HG03520 (cell line): Measurements from ENCODE around the gene MAPT.

Experiments used
- ATAC-seq: cut with Tn5 transposase; IDR thresholded peaks from one replicate; pipeline ENCODE4 v1.9.1; 2021; ENCODE audit warnings: mild to moderate bottlenecking, moderate library complexity; ENCODE audit not compliant: unreplicated experiment

Gene MAPT

DNA sequence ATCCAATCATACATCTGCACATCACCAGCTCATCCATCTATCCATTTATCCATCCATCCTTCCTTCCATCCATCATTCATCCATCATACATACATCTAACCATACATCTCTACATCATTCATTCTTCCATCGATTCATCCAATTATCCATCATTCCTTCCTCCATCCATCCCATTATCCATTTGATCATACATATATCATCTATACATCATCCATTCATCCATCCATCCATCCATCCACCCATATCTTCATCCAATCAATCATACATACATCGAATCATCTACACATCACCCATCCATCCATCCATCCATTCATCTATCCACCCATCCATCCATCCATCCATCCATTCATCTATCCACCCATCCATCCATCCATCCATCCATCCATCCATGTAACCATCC lies 75.4 kb downstream of the MAPT start:
- no peak for ATAC-seq

DNA sequence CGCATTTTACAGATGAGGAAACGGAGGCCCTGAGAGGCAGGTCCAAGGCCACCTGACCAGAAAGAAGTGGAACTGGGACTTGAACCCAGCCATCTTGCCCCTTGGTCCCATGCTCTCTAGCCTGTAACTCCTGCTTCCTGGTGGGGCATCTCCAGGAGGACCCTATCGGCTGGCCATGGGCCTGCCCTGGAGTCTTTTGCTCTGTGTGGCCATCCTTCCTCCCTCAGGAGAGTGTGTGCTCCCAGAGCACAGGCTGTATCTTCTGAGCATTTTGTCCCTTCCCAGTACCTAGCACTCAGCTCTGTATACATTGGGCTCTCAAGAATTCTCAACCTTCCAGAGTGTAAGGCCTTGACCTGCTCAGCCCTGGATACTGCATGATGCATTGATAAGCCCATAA lies 76.3 kb downstream of the MAPT start:
- ATAC-seq = no peak

GRCh38 chr17:45971698-45972141 lies 77.4 kb downstream of the MAPT start:
- ATAC-seq = no peak

DNA sequence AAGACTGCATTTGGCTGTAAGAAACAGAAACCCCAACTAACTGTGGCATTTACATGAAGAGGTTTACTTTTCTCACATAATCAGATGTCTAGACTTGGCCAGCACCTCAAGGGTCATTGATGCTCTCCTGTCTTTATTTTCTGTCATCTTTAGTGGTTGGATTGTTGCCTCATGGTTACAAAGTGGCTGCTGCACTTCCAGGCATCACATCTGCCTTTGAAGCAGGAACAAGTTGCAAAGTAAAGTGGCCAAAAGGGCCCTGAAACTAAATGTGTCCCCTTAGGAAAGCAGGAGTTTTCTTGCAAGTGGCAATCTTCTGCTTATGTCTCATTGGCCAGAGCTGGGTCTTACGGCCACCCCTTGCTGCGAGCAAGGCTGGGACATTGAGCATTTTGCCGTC lies 78.2 kb downstream of the MAPT start:
- no peak for ATAC-seq

DNA sequence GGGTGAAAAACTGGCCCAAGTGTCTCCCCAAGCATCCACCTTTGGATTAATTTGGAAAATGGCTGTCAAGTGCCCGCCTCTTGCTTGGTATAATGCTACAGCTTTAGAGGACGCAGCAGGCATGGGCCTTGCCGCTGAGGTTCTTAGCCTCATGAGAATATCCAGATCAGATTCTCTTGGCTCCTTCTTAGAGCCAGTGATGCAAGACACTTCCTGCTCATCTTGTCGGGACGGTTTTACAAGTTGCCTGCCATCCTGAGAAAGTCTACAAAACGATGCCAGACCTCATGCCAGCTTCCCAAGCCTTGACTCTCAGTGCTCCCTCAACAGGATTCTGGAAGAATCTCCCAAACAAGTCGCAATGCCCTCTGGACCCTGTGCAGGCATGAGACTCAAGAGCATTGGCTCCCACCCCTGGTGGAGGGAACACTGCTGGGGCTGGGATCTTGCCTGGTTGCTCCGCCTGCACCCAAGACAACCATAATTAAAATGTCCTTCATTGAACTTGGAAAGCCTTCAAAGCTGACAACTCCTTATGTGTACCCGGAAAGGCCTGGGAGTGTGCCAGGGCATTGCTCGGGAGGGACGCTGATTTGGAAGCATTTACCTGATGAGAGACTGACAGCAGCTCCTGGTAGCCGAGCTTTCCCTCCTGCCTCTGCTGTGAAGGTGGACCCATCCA lies 78.9 kb downstream of the MAPT start:
- no peak for ATAC-seq

- no peak for ATAC-seq
Observed at GRCh38 chr17:45973946-45974859, 79.8 kb downstream of the MAPT start.

DNA sequence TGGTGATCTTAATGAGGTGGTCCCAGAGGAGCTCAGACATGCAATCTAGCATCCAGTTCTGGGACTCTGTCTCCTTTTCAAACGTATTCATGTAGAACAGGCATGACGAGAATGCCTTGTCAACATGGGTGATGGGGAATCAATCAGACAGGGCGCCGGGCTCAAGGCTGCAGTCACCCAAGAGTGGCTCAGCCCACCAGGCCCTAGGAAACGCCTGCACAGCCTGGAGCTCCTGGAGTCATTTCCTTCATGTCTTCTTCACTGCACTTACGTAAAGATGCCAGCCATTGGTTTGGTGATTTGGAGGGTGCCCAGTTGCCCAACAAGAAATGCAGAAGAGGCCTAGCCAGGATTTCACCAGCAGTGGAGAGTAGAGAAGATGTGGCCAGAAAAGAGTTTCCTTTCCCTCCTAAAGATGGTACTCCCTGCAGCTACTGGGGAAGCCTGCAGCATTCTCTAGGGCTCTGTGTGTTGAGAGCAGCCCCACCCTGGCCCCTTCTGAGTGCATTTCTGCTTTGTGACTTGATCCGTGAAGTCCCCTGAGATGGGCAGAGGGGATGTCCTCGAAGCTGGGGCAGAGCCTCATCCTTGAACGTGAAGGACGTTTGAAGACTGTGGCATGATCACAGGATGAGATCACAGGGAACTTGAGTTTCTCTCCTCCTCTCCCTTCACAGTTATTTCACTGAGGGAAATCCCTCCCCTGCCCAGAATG lies 80.7 kb downstream of the MAPT start:
- no peak for ATAC-seq

- ATAC-seq = no peak
Observed at GRCh38 chr17:45975640-45976295, 81.4 kb downstream of the MAPT start.

- ATAC-seq = no peak
Observed at GRCh38 chr17:45976391-45976754, 82.0 kb downstream of the MAPT start.

GRCh38 chr17:45976755-45977505 lies 82.6 kb downstream of the MAPT start:
- no peak for ATAC-seq

DNA sequence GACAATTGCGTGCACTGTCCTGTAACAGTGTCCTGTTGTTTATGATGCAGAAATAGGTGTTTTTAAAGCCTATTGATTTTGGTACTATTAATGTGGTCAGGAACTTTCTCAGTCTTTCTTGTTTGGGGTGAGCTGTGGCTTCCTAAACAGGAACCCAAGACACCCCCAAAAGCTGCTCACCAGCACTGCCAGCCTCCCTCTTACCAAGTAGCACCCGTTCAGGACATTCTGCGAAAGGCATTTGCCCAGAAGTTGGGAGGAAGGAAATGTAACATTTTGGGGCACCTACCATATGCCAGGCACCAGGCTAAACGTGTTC lies 83.1 kb downstream of the MAPT start:
- ATAC-seq = no peak

DNA sequence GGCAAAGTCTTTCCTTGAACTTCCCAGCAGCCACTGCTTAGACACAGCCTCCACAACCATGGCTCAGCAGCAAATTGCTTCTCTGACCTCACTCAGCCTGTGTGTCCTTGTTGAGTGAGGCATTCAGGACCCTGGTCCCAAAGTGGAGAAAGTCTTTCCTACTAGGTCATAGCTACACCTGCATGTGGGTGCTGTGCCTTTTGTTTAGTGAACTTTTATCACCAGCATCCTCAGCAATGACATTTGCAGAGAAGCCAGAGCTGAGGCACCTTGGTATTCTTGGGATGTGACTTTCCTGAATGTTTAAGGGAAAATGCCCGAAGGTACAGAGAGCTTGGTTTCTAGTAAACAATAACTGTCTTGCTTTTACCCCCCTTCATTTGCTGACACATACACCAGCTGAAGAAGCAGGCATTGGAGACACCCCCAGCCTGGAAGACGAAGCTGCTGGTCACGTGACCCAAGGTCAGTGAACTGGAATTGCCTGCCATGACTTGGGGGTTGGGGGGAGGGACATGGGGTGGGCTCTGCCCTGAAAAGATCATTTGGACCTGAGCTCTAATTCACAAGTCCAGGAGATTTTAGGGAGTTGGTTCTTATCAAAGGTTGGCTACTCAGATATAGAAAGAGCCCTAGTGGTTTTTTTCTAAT lies 83.7 kb downstream of the MAPT start:
- ATAC-seq = no peak

- ATAC-seq = no peak
Observed at GRCh38 chr17:45979137-45979536, 84.8 kb downstream of the MAPT start.

DNA sequence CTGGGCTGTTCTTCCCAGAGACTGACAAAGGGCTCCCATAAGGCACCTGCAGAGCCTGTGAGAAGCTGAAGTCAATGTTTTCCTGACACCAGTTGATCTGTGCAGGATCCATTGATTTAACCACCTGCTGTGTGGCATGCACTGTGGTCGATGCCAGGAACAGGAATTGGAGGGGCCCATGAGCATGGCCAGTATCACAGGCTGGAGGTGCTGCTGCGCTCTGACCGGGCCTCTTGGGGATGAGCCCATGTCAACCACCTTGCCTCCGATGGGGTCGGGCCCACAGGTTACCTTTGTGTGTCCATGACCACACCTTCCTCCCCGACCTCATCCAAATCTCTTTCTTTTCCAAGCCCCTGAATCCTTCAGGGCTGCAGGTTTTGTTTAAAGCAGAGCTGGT lies 86.5 kb downstream of the MAPT start:
- ATAC-seq = no peak

GRCh38 chr17:45981306-45981705 lies 87.0 kb downstream of the MAPT start:
- ATAC-seq = no peak

DNA sequence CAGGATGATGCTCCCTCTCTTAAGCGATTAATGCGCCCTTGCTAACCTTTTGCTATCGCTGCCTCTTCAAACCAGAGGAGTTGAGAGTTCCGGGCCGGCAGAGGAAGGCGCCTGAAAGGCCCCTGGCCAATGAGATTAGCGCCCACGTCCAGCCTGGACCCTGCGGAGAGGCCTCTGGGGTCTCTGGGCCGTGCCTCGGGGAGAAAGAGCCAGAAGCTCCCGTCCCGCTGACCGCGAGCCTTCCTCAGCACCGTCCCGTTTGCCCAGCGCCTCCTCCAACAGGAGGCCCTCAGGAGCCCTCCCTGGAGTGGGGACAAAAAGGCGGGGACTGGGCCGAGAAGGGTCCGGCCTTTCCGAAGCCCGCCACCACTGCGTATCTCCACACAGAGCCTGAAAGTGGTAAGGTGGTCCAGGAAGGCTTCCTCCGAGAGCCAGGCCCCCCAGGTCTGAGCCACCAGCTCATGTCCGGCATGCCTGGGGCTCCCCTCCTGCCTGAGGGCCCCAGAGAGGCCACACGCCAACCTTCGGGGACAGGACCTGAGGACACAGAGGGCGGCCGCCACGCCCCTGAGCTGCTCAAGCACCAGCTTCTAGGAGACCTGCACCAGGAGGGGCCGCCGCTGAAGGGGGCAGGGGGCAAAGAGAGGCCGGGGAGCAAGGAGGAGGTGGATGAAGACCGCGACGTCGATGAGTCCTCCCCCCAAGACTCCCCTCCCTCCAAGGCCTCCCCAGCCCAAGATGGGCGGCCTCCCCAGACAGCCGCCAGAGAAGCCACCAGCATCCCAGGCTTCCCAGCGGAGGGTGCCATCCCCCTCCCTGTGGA lies 88.6 kb downstream of the MAPT start:
- no peak for ATAC-seq

GRCh38 chr17:45983614-45984310 lies 89.4 kb downstream of the MAPT start:
- no peak for ATAC-seq

DNA sequence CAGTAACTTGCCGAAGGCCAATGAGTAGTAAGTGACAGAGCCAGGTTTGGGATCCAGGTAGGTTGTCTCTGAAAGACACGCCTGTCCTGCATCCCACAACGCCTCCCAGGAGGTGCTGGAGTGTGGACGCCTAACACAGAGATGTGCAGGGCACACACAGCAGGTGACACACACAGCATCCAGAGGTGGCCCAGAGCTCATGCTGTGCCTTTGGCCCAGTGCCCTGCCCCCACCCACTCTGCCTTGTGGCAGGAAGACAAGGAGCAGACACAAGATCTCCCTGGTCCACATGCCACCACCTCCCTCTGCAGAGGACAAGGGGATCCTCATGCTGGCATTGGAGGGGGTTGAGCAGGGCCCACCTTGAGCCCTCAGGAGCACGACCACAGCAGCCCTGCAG lies 90.0 kb downstream of the MAPT start:
- ATAC-seq = no peak

- ATAC-seq = no peak
Observed at GRCh38 chr17:45985447-45985846, 91.1 kb downstream of the MAPT start.
